NCI-H2227 (cell line): Measurements from ENCODE around the gene GPRIN3.

Experiments used
- DNase-seq: peaks from one replicate; lab custom pipeline; 2025; ENCODE audit not compliant: unreplicated experiment; lab: John Stamatoyannopoulos, UW

The GPRIN3 gene

DNA sequence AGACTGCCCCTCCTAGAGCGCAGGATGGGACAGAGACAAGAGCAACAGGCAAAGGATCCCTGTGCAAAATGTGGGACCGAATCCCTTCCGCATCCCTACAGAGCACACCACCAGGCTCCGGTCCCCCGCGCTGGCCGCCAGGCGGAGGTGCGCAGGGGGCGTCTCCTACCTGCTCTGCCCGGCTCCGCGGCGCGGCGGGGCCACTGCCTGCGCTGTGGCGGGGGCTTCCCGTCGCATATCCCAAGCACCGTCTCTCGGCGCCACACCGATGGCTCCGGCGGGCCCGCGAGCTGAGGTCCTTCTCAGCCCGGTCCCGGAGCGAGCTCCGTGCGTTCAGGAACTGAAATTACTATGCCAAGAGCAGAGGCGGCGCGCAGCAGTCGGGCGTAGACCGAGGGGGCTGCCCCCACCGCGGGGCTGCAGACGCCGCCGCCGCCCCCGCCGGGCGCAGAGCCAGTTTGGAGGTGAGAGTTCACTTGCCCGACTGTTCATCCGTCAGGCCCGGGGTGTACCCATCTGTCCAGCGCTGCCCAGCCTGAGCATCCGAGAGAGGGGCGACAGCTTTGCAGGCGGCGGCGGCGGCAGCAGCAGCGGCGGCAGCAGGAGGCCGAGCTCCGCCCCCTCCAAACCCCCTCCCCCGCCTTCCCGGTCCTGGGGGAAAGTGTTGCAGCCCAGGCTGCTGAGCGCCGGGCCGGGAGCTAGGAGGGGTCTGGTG lies at the start of gene GPRIN3:
Gene GPRIN3, minus strand, starts transcription at position 355 of the 715 bp plus-strand sequence. CDS start 57,690 bp downstream, outside the sequence.
- peak; percentile 68 for DNase-seq

DNA sequence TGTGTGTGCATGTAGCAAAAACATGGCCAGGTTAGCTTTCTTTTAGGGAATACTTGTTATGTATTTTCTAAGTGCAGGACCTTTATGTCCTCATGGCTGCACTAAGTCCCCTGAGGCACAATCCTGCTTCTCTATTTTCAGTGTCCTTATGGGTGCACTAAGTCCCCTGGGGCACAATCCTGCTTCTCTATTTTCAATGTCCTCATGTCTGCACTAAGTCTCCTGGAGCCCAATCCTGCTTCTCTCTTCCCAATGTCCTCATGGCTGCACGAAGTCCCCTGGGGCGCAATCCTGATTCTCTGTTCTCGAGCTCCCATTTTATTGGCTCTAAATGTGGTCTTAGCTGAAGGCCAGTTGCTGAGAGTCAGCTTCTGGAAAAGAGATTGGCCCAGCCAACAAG lies 49.7 kb upstream of the GPRIN3 start:
- no peak for DNase-seq

GRCh38 chr4:89356086-89356485 lies 48.5 kb upstream of the GPRIN3 start:
- DNase-seq = no peak

- no peak for DNase-seq
These were observed 45.9 kb upstream of the GPRIN3 start for GRCh38 chr4:89353514-89353913.

DNA sequence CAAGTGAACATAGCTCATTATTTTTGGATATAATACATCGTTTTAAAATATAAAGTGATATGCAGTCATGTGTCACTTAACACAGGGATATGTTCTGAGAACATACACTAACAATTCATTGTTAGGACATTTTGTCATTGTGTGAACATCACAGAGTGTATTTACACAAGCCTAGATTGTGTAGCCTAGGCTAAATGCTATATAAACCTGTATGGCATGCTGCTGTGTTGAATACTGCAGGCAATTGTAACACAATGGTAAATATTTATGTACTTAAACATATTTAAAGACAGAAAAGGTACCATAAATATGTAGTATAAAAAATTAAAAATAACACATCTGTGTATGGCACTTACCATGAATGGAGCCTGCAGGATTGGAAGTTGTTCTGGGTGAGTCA lies 44.9 kb upstream of the GPRIN3 start:
- DNase-seq = no peak

DNA sequence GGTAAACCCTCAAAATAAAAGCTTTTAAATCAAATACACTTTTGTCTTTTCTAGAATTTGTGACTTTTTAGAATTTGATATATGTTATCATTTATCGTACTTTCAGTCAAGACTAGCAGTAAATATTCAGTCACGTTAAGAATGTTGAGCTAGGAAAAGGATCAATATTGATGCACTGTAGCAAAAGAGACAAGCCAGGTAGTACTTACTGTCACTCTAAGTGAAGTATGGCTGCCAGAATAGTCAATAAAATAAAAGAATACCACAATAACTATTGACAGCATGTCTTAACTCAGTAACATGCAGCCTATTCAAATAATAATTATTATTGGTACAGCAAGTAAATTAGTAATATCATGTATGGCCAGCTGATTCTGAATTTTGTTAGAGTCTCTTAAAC lies 43.6 kb upstream of the GPRIN3 start:
- no peak for DNase-seq

DNA sequence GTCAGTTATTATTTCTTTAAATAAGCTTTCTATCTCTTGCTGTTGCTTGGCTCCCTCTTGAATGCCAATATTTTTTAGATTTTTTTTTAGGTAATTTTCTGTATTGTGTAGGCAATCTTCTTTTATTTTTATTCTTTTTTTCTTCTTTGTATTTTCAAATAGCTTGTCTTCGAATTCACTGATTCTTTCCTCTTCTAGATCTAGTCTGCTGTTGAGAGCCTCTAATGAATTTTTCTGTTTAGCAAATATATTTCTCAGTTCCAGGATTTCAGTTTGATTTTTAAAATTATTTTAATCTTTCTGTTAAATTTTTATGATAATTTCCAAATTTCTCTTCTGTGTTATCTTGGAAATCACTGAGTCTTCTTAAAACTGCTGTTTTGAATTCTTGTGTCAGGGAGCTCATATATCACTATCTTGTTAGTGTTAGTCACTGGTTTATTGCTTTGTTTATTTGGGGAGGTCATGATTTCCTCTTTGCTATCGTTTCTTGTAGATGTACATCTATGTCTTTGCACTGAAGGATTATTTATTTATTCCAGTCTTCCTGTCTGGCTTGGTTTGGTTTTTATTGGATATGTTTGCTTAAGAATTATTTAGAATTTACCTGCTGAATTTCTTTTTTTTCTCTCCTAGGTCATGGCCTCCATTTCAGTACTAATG lies 39.9 kb upstream of the GPRIN3 start:
- no peak for DNase-seq

DNA sequence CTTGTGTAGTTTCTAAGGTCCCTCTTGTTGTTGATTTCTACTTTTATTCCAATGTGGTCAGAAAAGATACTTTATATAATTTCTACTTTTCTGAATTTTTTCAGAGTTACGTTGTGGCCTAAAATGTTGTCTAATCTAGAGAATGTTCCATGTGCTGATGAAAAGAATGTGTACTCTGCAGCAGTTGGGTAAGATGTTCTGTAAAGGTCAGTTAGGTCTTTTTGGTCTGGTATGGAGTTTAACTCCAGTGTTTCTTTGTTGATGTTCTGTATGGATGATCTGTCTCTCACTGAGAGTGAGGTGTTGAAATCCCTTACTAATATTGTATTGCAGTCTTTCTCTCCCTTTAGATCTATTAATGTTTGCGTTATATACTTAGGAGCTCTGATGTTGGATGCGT lies 37.0 kb upstream of the GPRIN3 start:
- DNase-seq = no peak

- DNase-seq = no peak
These were observed 30.6 kb upstream of the GPRIN3 start for GRCh38 chr4:89338206-89338605.

- no peak for DNase-seq
These were observed 30.1 kb upstream of the GPRIN3 start for GRCh38 chr4:89337681-89338080.

DNA sequence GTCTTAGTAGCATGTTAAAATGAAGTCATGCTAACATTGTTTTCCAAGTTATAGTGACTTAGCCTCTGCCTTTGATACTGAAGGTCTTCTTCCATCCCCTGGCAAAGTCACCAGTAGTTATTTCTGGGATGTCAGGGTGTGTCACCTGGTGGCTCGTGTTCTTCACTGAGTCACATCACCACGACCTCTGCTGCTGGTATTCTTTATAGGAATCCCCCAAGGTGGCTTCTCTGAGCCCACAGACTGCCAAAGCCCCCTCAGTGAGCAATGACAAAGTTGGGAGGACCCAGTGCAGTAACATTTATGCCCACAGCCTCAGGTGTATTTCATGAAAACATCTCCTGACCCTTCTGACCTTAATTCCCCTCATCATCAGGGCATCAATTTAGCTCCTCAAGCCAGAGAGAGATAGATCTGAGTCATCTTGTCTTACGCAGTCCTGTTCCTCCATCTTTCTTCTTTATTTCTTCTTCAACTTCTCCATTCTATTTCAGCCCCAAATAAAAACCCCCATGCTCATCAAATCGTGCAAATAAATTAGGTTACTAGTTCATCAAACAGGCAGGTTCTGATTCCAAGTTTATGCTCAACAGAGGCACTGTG lies 29.3 kb upstream of the GPRIN3 start:
- DNase-seq = no peak

DNA sequence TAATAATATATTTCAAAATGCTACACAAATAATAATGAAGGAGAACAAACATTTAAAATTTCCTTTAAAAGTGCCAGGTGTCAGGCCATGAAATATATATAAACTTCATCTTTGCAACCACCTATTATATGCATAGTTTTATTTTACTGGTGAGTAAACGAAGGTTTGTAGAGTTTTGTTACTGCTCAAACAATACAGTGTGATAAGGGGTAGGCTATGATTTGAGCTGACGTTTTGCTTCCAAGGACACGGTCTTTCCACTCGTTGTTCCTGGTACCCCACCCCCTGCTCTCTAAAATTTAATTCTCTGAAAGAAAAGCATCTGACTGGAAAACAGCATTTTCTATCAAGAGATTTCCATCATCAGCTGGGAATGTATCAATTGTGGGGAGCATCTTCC lies 27.2 kb upstream of the GPRIN3 start:
- no peak for DNase-seq

GRCh38 chr4:89334311-89334710 lies 26.7 kb upstream of the GPRIN3 start:
- DNase-seq = no peak

GRCh38 chr4:89331686-89332544 lies 24.3 kb upstream of the GPRIN3 start:
- no peak for DNase-seq

DNA sequence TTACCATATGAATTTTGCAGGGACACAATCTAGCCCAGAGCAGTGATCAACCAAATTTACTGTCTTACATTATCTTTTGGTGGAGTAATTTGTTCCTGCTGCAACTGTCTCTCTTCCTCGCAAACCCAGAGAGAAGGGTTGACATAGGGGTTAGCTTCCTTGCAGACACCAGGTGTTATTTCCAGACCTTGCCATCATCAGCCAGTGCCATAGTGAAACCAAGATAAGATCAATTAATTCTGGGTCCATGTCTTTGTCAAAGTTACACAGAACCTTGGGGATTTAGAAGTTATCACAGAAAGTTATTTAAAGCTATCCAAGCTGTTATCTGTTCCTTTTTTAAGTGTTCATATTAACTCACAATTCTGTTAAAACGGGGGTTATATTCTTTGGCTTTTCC lies 23.6 kb upstream of the GPRIN3 start:
- DNase-seq = no peak

DNA sequence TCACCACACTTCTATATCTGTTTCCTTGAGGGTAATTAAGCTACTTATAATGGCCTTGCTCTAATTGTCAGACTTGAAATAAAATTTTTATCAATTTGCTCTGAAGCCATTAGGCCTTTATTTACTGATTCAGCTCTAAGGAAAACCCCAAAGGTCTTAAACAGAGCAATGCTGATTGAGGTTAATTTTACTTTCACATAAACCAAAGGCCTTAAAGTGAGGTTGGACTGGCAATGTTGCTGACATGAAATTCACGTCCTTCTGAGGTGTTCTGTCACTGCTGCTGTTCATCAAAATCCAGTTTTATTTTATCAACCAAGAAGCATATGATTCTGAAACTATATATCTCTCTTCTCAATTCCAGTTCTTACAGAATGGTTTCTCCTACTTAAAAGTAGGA lies 21.7 kb upstream of the GPRIN3 start:
- no peak for DNase-seq

DNA sequence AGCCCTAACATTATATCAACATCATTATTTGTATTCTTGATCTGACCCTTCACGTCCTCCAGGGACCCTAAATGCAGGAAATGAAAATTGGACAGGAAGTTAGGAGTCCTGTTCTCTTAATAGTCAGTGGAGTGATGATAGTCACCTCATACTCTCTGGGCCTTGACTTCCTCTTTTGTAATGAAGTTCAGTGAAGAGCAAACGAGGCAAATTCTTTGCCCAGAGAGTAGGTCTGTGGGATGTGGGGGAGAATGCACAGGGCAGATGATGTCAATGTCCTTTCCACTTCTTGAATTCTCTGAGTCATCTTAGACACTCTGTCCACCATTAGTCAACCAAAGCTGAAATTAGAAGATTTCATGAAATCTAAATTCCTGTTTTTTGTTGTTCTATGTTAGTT lies 17.1 kb upstream of the GPRIN3 start:
- no peak for DNase-seq

DNA sequence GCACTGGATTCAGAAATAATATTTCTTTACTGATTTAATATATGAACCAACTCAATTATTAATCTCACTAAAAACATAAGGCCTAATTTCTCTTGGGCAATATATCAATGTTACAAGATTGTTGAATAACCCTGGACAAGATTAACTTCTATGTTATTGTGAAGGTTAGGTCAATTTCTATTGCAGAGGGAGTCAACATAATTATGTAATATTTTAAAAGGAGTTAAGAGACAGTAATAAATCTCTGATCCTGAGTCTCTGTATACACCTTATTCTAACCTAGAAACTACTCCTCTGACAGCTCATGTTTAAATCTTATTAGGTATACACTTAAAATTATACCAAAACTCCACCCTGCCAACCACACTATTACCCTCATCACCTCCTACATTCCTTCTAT lies 15.1 kb upstream of the GPRIN3 start:
- DNase-seq = no peak

GRCh38 chr4:89319756-89320155 lies 12.2 kb upstream of the GPRIN3 start:
- no peak for DNase-seq

- DNase-seq = no peak
These were observed 9.3 kb upstream of the GPRIN3 start for GRCh38 chr4:89316931-89317366.

- no peak for DNase-seq
These were observed 8.6 kb upstream of the GPRIN3 start for GRCh38 chr4:89316211-89316610.
